SIG-M5 treated with dmso at 0.1 percent for 504 hours (cell line): Measurements from ENCODE around the gene RNF19B.

Experiments used
- DNase-seq: peaks from one replicate; lab custom pipeline; 2025; ENCODE audit not compliant: unreplicated experiment; lab: John Stamatoyannopoulos, UW

The RNF19B gene

DNA sequence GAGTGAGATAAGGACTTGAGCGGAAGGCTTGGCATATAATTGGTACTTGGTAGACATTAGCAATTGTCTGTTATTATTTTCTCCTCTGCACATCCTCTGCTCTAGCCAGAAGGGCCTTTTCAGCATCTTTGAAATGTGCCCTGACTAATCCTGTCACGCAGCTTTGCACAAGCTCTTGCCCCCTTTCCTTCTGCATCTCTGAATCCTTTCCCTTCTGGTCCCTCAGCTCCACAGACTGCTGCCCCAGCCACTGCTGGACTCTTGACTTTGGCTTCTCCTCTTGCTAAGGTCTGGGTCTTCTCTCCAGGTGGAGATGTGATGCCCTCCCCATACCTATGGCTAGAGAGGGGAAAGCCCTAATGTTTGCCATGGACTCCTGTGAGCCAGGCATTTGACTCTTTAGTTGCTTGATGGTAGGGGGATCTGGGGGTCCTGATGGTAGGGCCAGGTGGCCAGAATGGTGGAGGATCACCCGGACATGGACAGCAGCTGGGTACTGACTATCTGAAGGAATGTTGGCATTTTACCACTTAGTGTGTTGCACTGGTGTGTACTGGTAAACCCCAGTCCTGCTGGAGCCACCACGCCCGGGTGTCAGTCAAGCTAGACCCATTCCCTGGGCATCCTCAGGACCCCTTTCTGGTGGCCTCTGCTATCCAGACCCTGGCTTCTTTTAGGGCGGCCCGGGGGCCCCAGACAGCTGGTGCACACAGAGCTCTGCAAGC, 73.9 kb downstream of the RNF19B start:
- no peak for DNase-seq

GRCh38 chr1:32889731-32890278, 74.8 kb downstream of the RNF19B start:
- no peak for DNase-seq

DNA sequence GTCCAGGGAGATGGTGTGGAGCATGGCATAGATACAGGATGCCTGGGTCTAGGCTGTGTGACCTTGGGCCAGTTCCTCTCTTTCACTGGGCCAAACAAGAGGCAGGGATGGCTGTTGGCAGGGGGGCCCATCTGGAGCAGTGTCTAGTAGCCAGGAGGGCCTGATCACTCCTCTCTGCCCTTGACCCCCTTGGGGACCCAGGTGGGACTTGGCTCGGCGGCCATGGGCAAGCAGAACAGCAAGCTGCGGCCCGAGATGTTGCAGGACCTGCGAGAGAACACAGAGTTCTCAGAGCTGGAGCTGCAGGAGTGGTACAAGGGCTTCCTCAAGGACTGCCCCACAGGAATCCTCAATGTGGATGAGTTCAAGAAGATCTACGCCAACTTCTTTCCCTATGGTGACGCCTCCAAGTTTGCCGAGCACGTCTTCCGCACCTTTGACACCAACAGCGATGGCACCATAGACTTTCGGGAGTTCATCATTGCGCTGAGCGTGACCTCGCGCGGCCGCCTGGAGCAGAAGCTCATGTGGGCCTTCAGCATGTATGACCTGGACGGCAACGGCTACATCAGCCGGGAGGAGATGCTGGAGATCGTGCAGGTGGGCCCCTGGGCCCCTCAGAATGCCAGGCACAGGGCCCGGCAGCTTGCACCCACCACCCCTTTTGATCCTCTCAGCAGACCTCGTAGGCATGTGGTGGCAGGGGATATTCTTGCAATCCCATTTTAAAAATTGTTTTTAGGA, 75.8 kb downstream of the RNF19B start:
- DNase-seq = no peak

GRCh38 chr1:32888134-32888533, 76.5 kb downstream of the RNF19B start:
- no peak for DNase-seq

GRCh38 chr1:32887623-32888022, 77.0 kb downstream of the RNF19B start:
- DNase-seq = no peak

- DNase-seq = no peak
These were observed 77.7 kb downstream of the RNF19B start for GRCh38 chr1:32886828-32887414.
